EH (cell line): ENCODE data around the gene IRF2.
"Not testable (repeated sequence)": the region's sequence is repeated elsewhere in the genome, so short reads cannot be mapped to it uniquely, and the experiment has no call there.

Experiments used
- DNase-seq: peaks from one replicate; pipeline ENCODE4 v3.0.0-alpha.2; 2015; ENCODE audit warnings: low read depth

Gene IRF2

DNA sequence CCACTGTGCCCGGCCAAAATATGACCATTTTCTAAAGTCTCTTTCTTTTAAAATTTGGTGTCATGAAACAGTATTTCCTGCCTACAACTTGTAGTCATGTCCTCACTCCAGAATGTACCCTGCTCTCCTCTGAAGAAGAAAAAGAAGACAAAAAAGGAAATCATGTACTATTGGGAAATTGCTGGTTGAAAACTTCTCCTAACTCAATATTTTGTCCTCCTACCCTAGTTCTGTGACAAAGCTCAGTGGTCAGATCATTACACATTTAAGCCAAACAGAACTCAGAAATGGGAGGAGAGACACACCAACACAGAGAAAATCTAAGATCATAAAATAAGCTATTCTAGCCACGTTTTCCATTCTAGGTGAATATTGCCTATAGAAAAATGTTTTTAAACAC lies 127.7 kb downstream of the IRF2 start:
- no peak for DNase-seq

DNA sequence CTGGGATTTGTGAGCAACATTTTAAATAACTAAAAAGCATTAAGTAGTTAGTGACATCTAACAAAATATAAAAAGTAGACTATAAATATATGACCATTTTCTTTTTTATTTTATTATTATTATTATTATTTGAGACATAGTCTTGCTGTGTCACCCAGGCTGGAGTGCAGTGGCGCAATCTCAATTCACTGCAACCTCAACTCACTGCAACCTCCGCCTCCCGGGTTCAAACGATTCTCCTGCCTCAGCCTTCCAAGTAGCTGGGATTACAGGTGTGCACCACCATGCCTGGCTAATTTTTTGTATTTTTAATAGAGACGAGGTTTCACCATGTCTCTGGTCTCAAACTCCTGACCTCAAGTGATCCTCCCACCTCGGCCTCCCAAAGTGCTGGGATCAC lies 128.1 kb downstream of the IRF2 start:
- DNase-seq: not testable (repeated sequence)

DNA sequence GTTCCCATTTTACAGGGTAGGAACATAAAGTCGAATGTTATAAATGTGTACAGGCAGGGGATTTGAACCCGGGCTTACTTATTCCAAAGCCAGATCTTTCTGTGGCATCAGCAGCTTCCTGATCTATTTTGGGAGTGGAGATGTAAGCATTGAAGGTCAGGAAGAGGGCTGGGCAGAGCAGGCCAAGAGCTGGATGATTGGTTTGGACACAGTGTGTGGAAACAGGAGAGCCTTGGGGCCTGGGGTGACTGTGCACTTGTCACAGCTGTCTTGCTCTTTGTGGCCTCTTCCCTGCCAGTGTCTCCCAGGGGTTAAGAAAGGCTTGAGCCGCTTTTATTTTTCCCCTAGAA lies 128.8 kb downstream of the IRF2 start:
- DNase-seq: peak; percentile 32

DNA sequence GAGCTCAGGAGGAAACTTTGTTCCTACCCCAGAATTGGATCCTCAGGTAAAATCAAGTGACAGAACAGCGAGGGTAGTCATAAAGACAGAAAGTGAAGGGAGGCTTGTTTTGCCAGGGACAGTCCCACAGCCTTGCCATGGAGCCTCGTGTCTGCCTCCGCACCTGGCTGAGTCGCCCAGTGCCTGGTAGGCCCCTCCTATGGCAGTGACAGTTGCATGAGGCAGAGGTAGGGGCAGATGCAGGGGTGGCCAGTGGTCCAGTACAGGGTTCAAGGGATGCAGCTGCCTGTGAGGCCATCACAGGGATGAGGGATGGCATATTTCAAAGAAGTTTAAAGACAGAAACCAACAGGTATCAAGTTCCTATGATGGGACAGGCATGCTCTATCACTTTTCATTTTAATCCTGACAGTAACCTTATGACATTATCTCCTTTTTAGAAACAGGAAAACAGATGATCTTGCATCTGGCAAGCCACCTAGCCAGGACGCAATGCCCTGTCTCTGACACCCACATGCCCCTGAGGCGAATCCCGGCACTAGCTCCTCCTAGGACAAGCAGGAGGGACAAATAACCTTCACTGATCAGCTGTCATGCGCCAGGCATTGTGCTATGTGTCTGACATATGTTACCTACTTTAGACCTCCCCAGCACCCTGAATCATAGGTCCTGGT lies 129.3 kb downstream of the IRF2 start:
- DNase-seq: no peak

DNA sequence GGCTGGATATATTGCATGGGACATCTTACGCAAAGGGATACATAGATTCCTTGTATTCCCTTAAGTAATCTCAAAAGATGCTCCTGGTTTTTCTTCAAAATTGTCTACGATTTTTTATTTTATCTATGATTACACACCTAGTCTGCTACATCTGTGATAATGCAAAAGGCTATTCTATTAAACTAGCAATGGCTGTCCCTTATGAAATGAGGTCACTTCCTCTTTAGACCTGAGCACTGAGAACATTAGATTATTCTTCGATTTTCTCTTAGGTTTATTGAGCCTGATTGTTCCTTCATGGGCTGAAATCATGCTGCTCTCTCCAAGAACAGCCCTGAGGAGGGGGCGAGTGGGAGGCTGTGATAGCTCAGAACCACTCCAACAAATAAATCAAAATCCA lies 129.9 kb downstream of the IRF2 start:
- DNase-seq: no peak

DNA sequence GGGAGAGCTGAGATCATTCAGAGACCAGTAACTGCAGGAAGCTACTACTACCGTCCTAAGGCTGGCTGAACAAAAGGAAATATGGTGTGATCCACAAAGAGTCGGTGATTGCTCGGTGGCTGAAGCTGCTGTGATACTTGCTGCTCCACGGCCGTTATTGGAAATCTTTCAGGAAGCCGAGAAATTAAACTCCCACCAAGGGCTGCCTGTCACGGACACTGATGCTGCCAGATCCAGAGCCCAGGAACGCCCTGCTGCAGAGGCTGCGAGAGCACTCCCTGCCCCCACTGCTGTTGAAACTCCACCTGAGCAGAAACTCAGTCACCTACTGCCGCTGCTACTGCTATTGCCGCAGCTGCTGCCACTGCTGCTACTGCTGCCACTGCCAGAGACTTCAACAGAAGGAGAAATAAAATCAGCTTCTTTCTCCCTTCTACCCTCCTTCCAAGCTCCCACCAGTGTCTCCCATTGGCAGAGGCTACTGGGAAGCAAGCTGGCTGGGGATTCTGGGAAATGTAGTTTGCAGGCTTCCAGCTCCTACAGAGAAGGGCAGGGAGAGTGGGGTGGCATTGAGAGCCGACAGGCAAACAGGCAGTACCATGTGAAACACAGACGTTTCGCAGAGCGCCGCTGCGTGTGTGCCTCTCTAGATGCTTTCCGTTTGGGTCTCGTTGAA lies 130.7 kb downstream of the IRF2 start:
- DNase-seq: peak; percentile 84

DNA sequence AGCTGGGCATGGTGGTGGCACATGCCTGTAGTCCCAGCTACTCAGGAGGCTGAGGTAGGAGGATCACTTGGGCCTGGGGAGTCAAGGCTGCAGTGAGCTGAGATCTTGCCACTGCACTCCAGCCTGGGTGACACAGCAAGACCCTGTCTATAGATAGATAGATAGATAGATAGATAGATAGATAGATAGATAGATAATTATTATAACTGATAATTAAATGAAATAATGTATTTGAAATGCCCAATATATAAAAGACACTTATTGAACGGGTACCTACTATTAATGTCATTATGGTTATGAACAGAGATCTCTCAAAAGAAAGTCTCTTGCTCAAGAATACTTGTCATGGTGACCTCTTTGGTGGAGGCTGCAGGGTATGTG lies 131.5 kb downstream of the IRF2 start:
- DNase-seq: not testable (repeated sequence)

DNA sequence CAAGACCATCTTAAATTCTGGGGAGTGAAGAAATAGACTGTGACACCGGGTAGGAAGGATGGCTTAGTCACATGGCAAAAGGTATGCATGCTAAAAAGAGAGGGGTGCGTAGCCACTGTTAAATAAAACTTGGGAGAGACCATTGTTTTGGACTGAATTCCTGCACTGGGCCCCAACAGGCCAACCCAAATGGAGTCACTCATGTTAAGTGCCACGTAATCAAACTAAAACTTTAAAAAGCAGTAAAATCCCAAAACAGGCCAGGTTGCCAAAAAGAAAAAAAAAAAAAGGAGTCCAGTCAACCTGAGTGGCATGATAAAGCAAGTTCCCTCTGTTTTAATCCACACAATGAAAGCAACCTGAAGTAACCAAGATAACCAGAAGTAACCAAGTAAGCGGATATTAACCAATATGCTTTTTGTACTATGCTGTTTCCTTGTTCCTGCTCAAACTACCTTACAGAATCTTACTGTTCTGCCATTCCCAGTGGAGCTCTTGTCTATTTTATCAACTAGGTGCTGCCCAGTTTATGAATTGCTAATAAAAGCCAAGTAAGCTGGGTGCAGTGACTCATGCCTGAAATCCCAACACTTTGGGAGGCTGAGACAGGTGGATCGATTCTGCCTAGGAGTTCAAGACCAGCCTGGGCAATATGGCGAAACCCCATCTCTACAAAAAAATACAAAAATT lies 132.0 kb downstream of the IRF2 start:
- DNase-seq: no peak

DNA sequence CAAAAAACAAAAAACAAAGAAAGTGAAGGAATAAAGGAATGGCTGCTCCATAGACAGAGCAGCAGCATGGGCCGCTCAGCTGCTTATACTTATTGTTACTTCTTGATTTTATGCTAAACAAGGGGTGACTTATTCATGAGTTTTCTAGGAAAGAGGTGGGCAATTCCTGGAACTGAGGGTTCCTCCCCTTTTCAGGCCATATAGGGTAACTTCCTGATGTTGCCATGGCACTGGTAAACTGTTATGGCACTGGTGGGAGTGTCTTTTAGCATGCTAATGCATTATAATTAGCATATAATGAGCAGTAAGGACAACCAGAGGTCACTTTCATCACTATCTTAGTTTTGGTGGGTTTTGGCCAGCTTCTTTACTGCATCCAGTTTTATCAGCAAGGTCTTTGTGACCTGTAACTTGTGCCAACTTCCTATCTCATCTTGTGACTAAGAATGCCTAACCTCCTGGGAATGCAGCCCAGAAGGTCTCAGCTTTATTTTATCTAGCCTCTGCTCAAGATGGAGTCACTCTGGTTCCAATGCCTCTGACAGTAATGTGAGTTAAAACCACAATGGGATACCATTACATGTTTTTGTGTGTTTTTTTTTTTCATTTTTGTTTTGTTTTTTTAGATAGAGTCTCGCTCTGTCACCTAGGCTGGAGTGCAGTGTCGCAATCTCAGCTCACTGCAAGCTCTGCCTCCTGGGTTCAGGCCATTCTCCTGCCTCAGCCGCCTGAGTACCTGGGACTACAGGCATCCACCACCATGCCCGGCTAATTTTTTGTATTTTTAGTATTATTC lies 134.8 kb downstream of the IRF2 start:
- DNase-seq: peak; percentile 74

DNA sequence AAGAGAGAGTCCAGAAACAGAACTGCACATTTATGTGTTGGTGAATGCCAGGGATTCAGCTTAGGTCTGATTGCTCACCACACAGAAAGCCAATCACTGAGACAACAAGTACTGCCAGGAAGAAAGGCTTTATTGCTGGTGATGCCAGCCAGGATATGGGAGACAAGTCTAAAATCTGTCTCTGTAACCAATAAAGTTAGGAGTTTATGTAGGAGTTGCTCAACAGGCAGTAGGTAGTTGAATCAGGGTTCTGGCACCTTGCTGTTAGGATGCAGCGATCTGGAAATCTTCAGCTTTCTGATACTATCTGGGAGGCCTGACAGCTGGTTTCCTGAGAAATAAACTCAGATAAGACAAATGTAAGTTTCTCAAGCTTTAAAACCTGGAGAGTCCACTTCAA lies 136.4 kb downstream of the IRF2 start:
- no peak for DNase-seq
